LNCAP (cell line): ENCODE data around the gene TMEM158.
A peak's percentile ranks its signal among the peaks of the same experiment; 100 is the strongest.

Experiments
- TF ChIP-seq, protein P1 (sequence below): fragments of 450-650 bp; IDR thresholded peaks from 2 replicates; pipeline ENCODE4 v1.5.1; 2017; ENCODE audit warnings: mild to moderate bottlenecking

The TMEM158 gene

DNA sequence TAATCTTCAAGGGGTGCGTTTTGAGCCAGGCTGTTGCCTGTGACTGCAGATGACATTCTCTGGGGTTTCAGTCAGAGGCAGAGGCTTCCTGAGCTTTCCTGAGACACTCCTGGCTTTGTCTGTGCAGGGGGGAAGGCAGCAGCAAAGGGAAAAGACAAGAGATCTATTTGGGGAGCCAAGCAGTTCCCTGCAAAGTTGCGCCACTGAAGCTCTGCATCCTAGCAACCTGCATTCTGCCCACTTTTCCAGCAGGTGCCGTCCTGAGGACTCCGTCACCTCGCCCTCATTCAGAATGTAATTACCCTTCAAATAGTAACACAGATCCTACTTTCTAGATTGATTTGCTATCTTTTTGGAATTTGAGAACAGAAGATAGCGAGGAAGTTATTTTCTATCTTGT, 1.9 kb upstream of the TMEM158 start:
- TF ChIP-seq, protein P1, sequence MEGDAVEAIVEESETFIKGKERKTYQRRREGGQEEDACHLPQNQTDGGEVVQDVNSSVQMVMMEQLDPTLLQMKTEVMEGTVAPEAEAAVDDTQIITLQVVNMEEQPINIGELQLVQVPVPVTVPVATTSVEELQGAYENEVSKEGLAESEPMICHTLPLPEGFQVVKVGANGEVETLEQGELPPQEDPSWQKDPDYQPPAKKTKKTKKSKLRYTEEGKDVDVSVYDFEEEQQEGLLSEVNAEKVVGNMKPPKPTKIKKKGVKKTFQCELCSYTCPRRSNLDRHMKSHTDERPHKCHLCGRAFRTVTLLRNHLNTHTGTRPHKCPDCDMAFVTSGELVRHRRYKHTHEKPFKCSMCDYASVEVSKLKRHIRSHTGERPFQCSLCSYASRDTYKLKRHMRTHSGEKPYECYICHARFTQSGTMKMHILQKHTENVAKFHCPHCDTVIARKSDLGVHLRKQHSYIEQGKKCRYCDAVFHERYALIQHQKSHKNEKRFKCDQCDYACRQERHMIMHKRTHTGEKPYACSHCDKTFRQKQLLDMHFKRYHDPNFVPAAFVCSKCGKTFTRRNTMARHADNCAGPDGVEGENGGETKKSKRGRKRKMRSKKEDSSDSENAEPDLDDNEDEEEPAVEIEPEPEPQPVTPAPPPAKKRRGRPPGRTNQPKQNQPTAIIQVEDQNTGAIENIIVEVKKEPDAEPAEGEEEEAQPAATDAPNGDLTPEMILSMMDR, result no peak

DNA sequence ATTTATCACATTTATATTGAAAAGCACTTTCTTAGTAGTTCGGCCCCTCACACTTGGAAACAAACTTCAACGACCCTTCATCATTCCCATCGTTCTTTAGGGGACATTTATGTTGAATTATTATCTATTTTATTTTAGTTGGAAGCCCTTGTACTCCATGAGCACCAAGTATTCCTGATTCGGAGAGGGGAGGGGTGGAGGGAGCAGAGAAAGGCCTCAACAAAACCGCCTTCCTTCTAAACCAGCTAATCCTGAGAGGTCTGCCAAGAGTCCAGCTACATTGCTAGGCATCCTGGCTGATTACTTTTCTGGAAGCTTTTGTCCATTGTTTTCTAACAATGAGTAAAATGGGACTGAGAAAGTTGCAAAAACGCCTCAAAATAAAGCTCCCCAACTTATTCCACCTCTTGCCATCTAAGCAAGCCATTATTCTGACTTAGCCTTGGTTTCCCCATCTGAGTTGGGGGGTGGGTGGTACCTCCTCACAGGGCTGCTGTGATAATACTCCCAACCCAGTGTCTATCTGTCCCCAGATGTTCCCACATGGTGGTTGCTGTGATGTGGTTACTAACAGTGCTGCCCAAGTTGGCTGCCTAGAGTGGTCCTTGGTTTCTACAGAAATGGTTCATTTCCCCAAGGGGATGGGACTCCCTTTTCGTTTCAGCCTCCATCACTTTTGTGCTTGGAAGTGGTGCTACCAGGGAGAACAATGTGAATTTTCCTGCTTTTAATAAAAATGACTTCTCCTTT, 1.2 kb upstream of the TMEM158 start:
- TF ChIP-seq, protein P1, result no peak

DNA sequence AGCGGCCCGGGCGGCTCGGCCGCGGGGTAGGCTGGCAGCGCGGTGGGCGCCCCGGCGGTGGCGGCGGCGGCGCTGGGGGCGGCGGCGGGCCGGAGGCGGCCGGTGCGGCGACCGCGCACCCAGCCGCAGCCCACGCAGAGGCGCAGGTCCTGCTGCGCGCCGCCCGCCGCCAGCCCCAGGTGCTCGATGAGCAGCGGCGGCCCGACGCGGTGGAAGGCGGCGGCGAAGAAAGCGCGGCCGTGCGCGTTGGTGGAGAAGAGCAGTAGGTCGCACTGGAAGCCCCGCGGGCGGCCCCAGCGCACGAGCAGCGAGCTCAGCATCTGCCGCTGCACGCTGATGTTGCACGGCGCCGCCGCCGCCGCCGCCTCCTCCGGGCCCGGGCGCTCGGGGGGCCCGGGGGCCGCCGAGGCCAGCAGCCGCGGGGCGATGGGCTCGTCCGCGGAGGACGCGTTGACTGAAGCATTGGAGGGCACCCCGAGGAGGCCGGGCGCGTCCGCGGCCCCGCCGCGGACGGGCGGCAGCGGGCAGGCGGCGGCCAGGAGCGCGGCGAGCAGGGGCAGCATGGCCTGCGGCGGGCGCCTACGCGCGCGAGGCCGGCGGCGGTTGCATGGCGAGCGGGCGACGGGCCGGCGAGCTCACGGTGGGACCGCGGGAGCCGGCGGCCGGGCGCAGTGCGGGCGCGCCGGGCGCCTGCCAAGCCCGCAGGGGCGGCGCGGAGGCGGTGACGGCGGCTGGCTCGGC, 452 bp downstream of the TMEM158 start:
- TF ChIP-seq, protein P1, result no peak

DNA sequence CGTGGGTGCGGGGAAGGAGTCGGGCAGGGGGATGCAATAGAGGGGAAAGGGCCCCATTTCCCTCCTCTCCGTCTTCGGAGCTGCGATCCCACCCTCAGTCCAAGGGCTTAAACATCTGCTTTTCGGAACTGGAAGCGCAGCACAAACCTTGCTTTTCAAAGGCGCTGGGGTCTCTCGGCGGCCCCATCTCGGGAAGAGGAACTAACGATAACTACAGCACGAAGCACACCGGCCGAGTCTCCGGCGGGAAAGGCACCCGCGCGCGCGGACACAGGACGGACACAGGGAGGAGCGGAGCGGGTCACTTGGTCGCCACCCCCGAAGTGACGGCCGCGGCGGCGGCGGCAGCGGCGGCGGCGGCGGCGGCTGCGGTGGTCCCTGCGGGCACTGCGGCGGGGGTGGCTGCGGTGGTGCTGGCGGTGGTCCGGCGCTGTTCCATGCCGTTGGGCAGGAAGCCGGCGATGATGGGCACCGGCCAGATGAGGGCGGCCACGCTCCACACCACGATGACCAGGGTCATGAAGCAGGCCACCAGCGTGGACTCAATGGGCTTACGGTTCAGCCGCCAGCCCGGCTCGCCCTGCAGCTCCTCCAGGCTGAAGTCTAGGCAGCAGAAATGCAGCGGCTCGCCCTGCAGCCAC, 1.1 kb downstream of the TMEM158 start:
- TF ChIP-seq, protein P1, result peak; percentile 84

DNA sequence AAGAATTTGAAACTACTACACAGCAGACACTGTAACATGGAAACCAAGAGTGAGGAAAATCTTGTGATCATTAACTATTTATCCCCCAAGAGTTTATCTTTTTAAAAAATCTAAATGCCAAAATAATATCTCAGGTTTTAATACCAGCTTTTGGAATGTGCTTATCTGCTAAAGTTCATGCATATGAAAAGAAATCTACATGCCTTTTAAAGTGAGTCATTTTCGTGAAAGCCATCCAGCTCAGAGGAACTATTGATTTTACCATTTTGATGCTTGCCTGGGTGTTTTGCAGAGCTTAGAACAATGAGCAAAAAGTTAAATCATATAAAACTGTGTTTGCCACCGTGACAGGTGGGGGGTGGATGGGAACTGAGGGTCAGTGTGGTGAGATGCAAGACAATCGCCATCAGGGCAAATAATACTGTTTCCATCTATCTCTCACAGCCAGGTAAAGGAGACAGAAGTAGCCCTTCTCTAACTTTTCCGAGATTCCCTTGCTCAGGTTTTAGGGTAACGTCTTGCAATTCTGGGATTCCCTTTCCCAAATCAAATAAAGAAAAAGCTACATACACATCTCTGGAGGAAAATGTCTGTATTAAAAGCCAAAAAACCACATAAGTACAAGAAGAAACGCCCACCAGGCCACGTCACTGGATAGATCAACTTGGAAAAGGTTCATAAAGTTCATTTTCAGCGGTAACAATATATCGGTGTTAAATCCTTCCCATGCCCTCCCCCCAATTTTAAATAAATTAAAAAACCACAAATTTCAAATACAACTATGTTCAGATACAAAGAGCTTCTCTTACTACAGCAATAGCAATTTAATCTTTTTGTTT, 2.0 kb downstream of the TMEM158 start:
- TF ChIP-seq, protein P1, result no peak

DNA sequence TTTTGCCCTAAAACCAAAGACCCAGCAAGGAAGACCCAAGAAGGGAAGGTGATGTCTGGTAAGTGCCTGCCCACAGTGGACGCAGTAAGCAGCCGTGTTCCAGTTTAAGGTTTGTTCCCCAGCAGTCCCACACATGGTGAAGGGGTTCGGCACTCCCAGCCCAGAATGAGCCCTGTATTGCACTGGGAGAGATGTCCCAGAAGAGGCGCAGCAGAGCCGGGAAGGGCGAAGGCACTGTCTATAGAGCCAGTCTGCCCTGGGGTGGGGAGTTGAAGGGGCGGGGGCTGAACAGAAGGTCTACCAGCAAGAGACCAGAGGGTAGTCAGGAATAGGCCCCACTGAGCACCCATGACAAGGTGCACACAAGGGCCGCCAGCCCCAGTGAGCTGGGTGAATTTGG, 6.4 kb downstream of the TMEM158 start:
- TF ChIP-seq, protein P1, result no peak
